Measurements from ENCODE around the gene C2orf49. TPM values are rescaled to one million over a fixed set of nuclear protein-coding genes. Genes with fewer than 3 reads are reported as not detected.

Gene C2orf49
- total RNA-seq, 2 experiments from 2014 or later = 19.6 to 19.8 TPM

- Mint-ChIP-seq H3K36me3 (ENCODE audit: low read depth) (peaks cover 2% of the 10 kb centered on the region), H3K27ac (no peak within 1 kb of the TSS)
- POLR2A ChIA-PET = interaction anchor here (0.6 kb wide), 1 partner anchor 9 kb away, joined by 3 read pairs; no protein-coding TSS in a partner anchor
These were observed 61.2 kb downstream of the C2orf49 start, which contains the start of gene FHL2 for GRCh38 chr2:105398336-105399206. FHL2 (minus strand) TSS chr2:105399051; CDS start chr2:105386516, 12,535 bp downstream.

More at GRCh38 chr2:105398336-105399206, 61.2 kb downstream of the C2orf49 start, which contains the start of gene FHL2:
- peak within 1 kb of the TSS; percentile 74 for H3K4me3 Mint-ChIP-seq
- H3K4me1 Mint-ChIP-seq (ENCODE audit: low read depth) = peaks cover 8% of the 10 kb centered on the region
- H3K27me3 Mint-ChIP-seq (ENCODE audit: low read depth) = peaks cover 31% of the 10 kb centered on the region
- ATAC-seq (peak; percentile 99), DNase-seq (peak; percentile 75)
- H3K9me3 Mint-ChIP-seq (ENCODE audit: insufficient read depth) = no peaks in the 10 kb centered on the region
- CTCF ChIA-PET = interaction anchor here (1.0 to 1.4 kb wide), 3 partner anchors 20 to 123 kb away, joined by 3 to 5 read pairs (median 4); no protein-coding TSS in a partner anchor

Other genes starting within 250 kb of the C2orf49 start
- not detected for gene GPR45, start 95.8 kb upstream of the C2orf49 start, total RNA-seq
- gene TGFBRAP1, start 7.8 kb upstream of the C2orf49 start, total RNA-seq = 10 to 100 TPM; 16.4 to 16.6 TPM
- 1 to 10 TPM; 1.9 to 2.2 TPM for gene FHL2, start 61.5 kb downstream of the C2orf49 start, total RNA-seq